HepG2 (cell line): ENCODE results near the gene CCT4. TPM values are rescaled to one million over a fixed set of nuclear protein-coding genes. Genes with fewer than 3 reads are reported as not detected.
A peak's percentile ranks its signal among the peaks of the same experiment; 100 is the strongest.

Experiments
- AHDC1 ChIP-seq: sonication (generic); formaldehyde crosslinking; IDR thresholded peaks from 2 replicates; pipeline ENCODE4 v1.5.1; 2020; ENCODE audit warnings: mild to moderate bottlenecking, missing genetic modification reagents, borderline replicate concordance
- CBX5 ChIP-seq: sonication (generic); formaldehyde crosslinking; IDR thresholded peaks from 2 replicates; pipeline ENCODE4 v1.4.0; 2020; ENCODE audit warnings: missing genetic modification reagents, borderline replicate concordance
- ETV6 ChIP-seq: sonication (generic); formaldehyde crosslinking; conservative IDR thresholded peaks from 2 replicates; pipeline ENCODE4 v1.4.0; 2020; ENCODE audit warnings: missing genetic modification reagents
- FOSL1 ChIP-seq: sonication (generic); formaldehyde crosslinking; IDR thresholded peaks from 2 replicates; pipeline ENCODE4 v1.9.0; 2021; ENCODE audit warnings: missing genetic modification reagents, borderline replicate concordance
- GABPB1 ChIP-seq: IDR thresholded peaks from 2 replicates; pipeline ENCODE4 v1.6.1; 2016; ENCODE audit warnings: mild to moderate bottlenecking, missing genetic modification reagents, moderate library complexity, missing compliant biosample characterization
- HOXA7 ChIP-seq: sonication (generic); formaldehyde crosslinking; IDR thresholded peaks from 2 replicates; pipeline ENCODE4 v1.8.1; 2022; ENCODE audit warnings: mild to moderate bottlenecking, missing genetic modification reagents, moderate library complexity
- JARID2 ChIP-seq: sonication (generic); formaldehyde crosslinking; IDR thresholded peaks from 2 replicates; pipeline ENCODE4 v1.8.1; 2023; ENCODE audit warnings: missing genetic modification reagents, inconsistent platforms; ENCODE audit not compliant: insufficient replicate concordance
- MAFG ChIP-seq: sonication (generic); formaldehyde crosslinking; IDR thresholded peaks from 2 replicates; pipeline ENCODE4 v1.5.1; 2020; ENCODE audit warnings: mild to moderate bottlenecking, missing genetic modification reagents
- NFRKB ChIP-seq: fragments of 450-650 bp; IDR thresholded peaks from 2 replicates; pipeline ENCODE4 v1.6.1; 2017
- PHB2 ChIP-seq: fragments of 450-650 bp; IDR thresholded peaks from 2 replicates; pipeline ENCODE4 v1.6.1; 2018; ENCODE audit not compliant: partially characterized antibody
- SMC3 ChIP-seq: IDR thresholded peaks from 2 replicates; pipeline ENCODE4 v1.6.1; 2011; ENCODE audit warnings: low read length, improper control_type of control experiment
- XBP1 ChIP-seq: sonication (generic); formaldehyde crosslinking; IDR thresholded peaks from 2 replicates; pipeline ENCODE4 v1.5.0; 2020; ENCODE audit warnings: missing genetic modification reagents
- ZNF138 ChIP-seq: sonication (generic); formaldehyde crosslinking; IDR thresholded peaks from 2 replicates; pipeline ENCODE4 v1.5.0; 2020; ENCODE audit warnings: mild to moderate bottlenecking, low read depth, missing genetic modification reagents
- ZNF329 ChIP-seq: sonication (generic); formaldehyde crosslinking; IDR thresholded peaks from 2 replicates; pipeline ENCODE4 v1.9.0; 2021; ENCODE audit warnings: low read depth, mild to moderate bottlenecking, missing genetic modification reagents
- ZNF354B ChIP-seq: sonication (generic); formaldehyde crosslinking; IDR thresholded peaks from 2 replicates; pipeline ENCODE4 v1.8.0; 2022; ENCODE audit warnings: mild to moderate bottlenecking, missing genetic modification reagents
- ZNF574 ChIP-seq: sonication (generic); formaldehyde crosslinking; IDR thresholded peaks from 2 replicates; pipeline ENCODE4 v1.4.0; 2020; ENCODE audit warnings: missing genetic modification reagents
- polyA plus RNA-seq, 8 experiments: library from polyadenylated mRNA; depleted of rRNA in 3 of 8; stranded (reverse) in 7 of 8; unstranded in 1 of 8; fragments of >200 nt; fragmentation: Illumina TruSeq in 4 of 8; extraction: Trizol in 4 of 8; gene quantifications; 2 replicates each; pipeline versions ENCODE4 v1.2.1 to v1.2.3, GENCODE V29; 2011 to 2016; ENCODE audit warnings: low read depth in 4 of 8, missing spikeins in 1 of 8, mixed read lengths in 1 of 8; ENCODE audit not compliant: insufficient read depth in 1 of 8
- total RNA-seq, 5 experiments: library from RNA; depleted of rRNA; stranded (reverse); fragments of >200 nt; fragmentation: Illumina TruSeq; extraction: Trizol; gene quantifications; 2 replicates each; pipeline ENCODE4 v1.2.3, GENCODE V29; 2016; ENCODE audit warnings: low read depth in 1 of 5
- TF ChIP-seq, protein P1 (sequence below): sonication (generic); formaldehyde crosslinking; IDR thresholded peaks from 2 replicates; pipeline ENCODE4 v1.4.0; 2020; ENCODE audit warnings: mild to moderate bottlenecking, missing genetic modification reagents

The CCT4 gene
- total and polyA plus RNA-seq, 2 of the 13 experiments (the other 11 are each of a cell fraction or from before 2014, with no cell fraction given) = 138 to 340 TPM

GRCh38 chr2:61905372-61906185 is 17.1 kb upstream of the CCT4 start, which contains the start of gene COMMD1 (continued):
- TF ChIP-seq ZNF574 (peak; percentile 87), ZNF354B (CRISPR knock-in tag) (0 out of 2 replicates have a peak, but pooled peaks have one; percentile 69), XBP1 (CRISPR knock-in tag) (no peak), AHDC1 (CRISPR knock-in tag) (no peak), JARID2 (no peak), PHB2 (no peak), CBX5 (peak; percentile 92; the same call in 1 of the 2 replicates), FOSL1 (CRISPR knock-in tag) (no peak), NFRKB (no peak), ETV6 (CRISPR knock-in tag) (peak; percentile 29; the same call in 1 of the 2 replicates), HOXA7 (CRISPR knock-in tag) (no peak), ZNF329 (CRISPR knock-in tag) (no peak), MAFG (CRISPR knock-in tag) (no peak), SMC3 (no peak), GABPB1 (CRISPR knock-in tag) (peak; percentile 83), ZNF138 (CRISPR knock-in tag) (peak; percentile 59; the same call in 1 of the 2 replicates)
- TF ChIP-seq, protein P1, sequence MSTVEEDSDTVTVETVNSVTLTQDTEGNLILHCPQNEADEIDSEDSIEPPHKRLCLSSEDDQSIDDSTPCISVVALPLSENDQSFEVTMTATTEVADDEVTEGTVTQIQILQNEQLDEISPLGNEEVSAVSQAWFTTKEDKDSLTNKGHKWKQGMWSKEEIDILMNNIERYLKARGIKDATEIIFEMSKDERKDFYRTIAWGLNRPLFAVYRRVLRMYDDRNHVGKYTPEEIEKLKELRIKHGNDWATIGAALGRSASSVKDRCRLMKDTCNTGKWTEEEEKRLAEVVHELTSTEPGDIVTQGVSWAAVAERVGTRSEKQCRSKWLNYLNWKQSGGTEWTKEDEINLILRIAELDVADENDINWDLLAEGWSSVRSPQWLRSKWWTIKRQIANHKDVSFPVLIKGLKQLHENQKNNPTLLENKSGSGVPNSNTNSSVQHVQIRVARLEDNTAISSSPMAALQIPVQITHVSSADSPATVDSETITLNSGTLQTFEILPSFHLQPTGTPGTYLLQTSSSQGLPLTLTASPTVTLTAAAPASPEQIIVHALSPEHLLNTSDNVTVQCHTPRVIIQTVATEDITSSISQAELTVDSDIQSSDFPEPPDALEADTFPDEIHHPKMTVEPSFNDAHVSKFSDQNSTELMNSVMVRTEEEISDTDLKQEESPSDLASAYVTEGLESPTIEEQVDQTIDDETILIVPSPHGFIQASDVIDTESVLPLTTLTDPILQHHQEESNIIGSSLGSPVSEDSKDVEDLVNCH = no peak
